Testis (tissue), 2 donors: ENCODE data around the gene HEBP1.

Experiments
- CTCF ChIP-seq, 3 experiments: fragments of 450-650 bp in 2 of 3; fragments of 200-600 bp in 1 of 3; sonication (generic) in 1 of 3; IDR thresholded peaks; one replicate each; pipeline ENCODE4 v1.5.1; 2016 to 2019; ENCODE audit warnings: antibody characterized with exemption in 3 of 3, mild to moderate bottlenecking in 2 of 3, moderate library complexity in 1 of 3
- POLR2A ChIP-seq: fragments of 450-650 bp; IDR thresholded peaks from one replicate; pipeline ENCODE4 v1.6.1; 2017; ENCODE audit warnings: antibody characterized with exemption, mild to moderate bottlenecking, moderate library complexity

GRCh38 chr12:12974211-12974610, 25.9 kb downstream of the HEBP1 start:
- TF ChIP-seq CTCF (IDR thresholded peaks at IDR 0.05), result no peak
- no peak for TF ChIP-seq POLR2A
